ENCODE measurements around the gene OR2T1.

DNA sequence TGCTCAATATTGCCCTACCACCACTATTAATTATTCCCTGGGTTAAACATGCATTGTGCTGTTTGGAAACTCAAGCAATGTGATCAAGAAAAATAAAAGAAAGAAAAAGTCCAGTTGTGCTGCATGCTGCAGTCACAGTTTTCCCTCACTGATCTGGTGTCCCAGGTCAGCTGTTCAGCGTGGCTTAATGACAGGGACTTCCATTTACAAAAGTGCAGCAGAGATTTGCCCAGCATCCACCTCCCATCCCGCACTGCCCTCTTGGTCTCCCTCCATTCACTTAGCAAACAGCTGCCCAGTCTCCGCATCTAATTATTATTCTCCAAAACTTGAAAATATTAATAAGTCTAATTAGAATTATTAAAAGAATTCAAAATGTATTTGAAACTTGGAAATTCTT, 43.4 kb upstream of the OR2T1 start:
- TF ChIP-seq CTCF (IDR thresholded peaks at IDR 0.05) (no peak), POLR2A (IDR thresholded peaks at IDR 0.05) (no peak)
